GM10266 (cell line): ENCODE measurements around the gene EXOC2.

Experiments
- DNase-seq: peaks from one replicate; pipeline ENCODE4 v3.0.0; 2012; ENCODE audit errors: extremely low spot score
- TF ChIP-seq, protein P1 (sequence below): IDR thresholded peaks from 2 replicates; pipeline ENCODE4 v1.5.1; 2012; ENCODE audit warnings: mild to moderate bottlenecking, low read depth; ENCODE audit not compliant: control insufficient read depth, insufficient read depth; ENCODE audit errors: missing control alignments

The EXOC2 gene

DNA sequence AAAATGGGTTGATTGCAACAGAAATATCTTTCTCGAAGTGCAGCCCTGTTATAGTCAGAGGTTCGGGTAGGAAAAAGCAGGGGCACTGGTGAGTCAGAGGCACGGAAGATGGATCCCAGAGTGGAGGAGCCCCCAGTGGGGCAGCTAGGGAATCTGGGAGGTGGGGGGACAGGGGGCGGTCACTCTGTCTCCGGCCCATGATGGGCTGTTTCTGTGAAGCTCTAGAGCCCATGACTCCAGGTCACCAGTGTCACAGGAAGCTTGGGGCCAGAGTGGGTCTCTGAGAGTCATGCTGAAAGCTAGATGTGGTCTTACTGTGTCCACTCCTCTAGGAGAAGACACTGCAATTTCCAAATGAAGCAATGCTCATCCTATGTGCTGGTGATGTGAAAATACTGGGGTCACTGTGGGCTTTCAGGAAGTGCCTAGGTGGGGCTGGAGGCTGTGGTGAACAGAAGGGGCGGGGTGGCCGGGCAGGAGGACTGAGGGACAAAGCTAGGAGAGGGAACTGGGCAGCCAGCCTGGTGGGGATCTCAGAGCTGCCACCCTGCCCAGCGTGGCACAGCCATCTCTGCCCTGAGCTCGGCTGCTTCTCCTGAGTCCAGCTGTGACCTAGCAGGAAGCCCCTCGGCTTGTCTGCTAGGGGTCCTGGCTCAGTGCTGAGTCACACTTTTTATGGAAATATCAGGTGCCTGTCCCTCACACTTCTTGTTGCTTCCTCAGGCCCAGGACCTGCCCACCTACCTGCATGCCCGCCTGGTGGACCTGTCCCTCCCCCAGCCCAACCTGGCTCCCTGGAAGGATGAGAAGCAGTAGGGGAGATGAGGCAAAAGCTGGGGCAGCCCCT is 247.1 kb downstream of the EXOC2 start:
- DNase-seq: no peak

DNA sequence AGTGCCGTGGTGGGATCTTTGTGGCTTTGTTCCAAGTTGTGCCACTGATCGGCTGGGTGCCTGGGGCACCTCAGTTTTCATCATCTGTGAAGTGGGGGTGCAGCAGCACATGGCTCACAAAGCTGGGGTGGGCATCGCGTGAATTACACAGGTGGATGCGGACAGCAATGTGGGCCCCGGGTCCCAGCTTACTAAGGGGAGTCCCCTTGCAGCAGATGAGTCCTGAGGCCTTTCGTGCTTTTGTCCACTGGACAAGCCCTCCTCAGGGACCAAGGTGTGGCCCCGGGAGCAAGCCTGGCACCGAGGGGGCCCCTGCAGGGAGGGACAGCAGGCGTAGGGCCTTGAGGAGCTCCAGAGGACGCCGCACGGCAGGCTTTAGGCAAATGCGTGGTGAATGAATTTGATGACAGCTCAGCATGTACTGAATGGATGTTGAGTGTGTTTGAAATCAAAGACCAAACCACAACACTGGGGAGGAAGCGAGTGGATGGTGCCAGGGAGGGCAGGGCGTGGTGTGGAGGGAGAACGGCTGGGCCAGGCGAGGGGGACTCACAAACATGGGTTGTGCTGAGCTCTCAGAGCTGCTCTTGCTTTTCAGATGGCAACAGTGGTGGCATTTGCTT is 248.2 kb downstream of the EXOC2 start:
- DNase-seq: no peak
- TF ChIP-seq, protein P1, sequence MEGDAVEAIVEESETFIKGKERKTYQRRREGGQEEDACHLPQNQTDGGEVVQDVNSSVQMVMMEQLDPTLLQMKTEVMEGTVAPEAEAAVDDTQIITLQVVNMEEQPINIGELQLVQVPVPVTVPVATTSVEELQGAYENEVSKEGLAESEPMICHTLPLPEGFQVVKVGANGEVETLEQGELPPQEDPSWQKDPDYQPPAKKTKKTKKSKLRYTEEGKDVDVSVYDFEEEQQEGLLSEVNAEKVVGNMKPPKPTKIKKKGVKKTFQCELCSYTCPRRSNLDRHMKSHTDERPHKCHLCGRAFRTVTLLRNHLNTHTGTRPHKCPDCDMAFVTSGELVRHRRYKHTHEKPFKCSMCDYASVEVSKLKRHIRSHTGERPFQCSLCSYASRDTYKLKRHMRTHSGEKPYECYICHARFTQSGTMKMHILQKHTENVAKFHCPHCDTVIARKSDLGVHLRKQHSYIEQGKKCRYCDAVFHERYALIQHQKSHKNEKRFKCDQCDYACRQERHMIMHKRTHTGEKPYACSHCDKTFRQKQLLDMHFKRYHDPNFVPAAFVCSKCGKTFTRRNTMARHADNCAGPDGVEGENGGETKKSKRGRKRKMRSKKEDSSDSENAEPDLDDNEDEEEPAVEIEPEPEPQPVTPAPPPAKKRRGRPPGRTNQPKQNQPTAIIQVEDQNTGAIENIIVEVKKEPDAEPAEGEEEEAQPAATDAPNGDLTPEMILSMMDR: no peak

More for the DNA sequence above, 247.1 kb downstream of the EXOC2 start:
- TF ChIP-seq, protein P1: no peak

- TF ChIP-seq, protein P1: no peak
- no peak for DNase-seq
Observed at GRCh38 chr6:443621-444159, 249.2 kb downstream of the EXOC2 start.

DNA sequence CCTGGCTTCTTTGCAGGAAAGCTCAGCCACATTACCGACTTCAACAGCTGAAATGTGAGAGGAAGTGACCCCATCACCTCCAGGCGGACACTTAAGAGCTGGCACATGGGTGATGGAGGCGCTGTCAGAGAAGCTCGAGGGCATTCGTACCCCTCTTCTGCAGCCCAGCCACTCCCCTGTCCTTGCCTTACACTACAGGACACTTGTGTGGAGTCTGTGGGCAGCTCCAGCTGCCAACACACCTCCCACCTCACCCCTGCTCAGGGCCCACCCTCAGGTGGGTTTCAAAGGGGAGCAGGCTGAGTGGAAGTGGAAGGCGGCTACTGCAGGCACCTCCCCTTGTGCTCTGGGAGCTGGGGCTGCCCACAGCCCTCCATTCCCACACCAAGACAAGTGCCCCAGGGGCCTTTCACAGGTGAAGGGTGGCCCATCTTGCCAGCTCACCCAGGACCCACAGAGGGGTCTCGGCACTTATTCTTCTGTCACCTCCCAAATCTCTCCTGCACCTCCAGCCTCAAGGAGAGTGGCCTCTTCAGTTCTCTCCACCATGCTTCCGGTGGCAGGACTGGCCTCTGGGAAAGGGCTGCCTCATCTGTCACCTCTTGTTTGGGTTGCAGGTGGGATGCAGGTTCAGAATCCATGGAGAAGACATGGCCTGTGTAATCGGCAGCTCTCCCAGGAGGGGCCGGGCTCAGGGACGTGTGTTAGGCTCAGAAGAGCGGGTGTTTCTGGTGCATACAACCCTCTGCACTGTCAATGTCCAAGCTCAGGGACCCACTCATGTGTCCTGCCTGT is 251.6 kb downstream of the EXOC2 start:
- TF ChIP-seq, protein P1: no peak
- no peak for DNase-seq

- DNase-seq: no peak
- TF ChIP-seq, protein P1: no peak
Observed at GRCh38 chr6:439641-440167, 253.2 kb downstream of the EXOC2 start.

- no peak for DNase-seq
- TF ChIP-seq, protein P1: no peak
Observed at GRCh38 chr6:438634-439170, 254.2 kb downstream of the EXOC2 start.
